ENCODE results near the gene ARAP3.
"Not testable (repeated sequence)": the region's sequence is repeated elsewhere in the genome, so short reads cannot be mapped to it uniquely, and the experiment has no call there.

Gene ARAP3

GRCh38 chr5:141681695-141682641, at the start of gene ARAP3:
Gene ARAP3 (minus strand): TSS chr5:141682230. CDS start chr5:141680486, 1,744 bp downstream.
- DNase-seq (ENCODE audit: low read depth in 3 of 3, low spot score in 1 of 3), result no peak

DNA sequence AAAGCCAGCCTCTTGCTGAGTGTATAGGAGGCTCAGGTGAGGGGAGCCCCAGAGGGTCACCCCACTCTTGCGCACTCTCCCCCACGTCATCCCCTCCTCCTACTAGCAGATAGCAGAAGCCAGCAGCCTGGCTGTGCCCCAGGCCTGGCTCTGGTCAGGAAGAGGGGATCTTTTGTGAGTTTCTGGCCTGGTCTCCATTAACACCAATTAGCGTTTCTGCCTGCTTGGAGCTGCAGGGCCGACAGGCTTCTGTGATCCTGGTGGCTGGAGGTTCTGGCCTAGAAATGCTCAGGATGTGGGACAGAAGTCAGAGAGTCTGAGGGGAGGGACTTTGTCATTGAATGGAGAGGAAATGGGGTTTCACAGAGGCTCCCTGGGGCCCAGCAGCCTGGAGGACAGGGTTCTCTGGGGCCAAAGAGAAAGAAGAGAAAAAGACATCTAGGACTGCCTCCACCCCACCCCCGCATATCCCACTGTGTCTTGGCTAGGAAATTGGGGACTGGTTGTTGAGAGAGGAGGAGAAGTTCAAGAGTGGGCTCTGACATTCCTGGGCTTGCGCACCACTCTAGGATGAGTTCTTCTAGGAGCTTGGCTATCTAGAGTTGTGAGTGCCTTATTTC, 47.5 kb upstream of the ARAP3 start:
- no peak for DNase-seq (ENCODE audit: low read depth in 3 of 3, low spot score in 1 of 3)

DNA sequence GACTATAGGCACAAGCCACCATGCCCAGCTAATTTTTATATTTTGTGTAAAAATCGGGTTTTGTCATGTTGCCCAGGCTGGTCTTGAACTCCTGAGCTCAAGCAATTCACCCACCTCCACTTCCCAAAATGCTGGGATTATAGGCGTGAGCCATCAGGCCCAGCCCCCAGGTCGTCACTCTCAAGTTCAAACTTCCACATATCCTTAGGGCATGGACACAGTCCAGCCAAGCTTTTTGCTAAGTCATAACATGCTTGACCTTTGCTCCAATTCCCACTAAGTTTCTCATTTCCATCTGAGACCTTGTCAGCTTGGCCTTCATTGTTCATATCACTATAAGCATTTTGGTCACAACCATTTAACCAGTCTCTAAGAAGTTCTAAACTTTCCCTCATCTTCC, 43.9 kb upstream of the ARAP3 start:
- DNase-seq (ENCODE audit: low read depth in 3 of 3, low spot score in 1 of 3), result no peak

DNA sequence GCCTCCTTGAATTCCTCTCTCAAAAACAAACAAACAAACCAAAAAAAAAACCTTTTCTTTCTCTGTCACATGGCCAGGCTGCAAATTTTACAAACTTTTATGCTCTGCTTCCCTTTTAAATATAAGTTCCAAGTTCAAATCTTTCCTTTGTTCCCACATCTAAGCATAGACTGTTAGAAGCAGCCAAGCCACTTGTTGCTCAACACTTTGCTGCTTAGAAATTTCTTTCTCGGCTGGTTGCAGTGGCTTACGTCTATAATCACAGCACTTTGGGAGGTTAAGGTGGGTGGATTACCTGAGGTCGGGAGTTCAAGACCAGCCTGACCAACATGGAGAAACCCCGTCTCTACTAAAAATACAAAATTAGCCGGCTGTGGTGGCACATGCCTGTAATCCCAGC, 43.1 kb upstream of the ARAP3 start:
- not testable (repeated sequence) for DNase-seq (ENCODE audit: low read depth in 3 of 3, low spot score in 1 of 3)

- no peak for DNase-seq (ENCODE audit: low read depth in 3 of 3, low spot score in 1 of 3)
Observed at GRCh38 chr5:141722266-141722665, 40.2 kb upstream of the ARAP3 start.

DNA sequence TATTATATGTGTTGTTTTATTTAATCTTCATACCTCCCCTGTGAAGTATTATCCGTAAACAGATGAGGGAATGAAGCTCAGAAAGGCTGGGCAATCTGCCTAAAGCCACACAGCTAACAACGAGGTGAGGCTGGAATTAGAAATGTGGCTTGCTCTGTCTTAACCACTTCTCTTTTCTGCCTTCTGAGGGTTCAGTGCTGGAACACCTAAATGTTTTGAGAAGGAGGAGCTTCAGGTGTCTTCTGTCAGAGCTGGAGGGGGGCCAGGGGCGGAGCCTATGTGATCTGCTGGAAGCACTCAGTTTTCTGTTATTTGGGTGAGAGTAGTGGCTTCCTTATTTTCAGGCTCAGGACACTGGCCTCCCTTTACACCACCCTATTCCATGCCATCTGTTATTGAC, 35.0 kb upstream of the ARAP3 start:
- no peak for DNase-seq (ENCODE audit: low read depth in 3 of 3, low spot score in 1 of 3)

DNA sequence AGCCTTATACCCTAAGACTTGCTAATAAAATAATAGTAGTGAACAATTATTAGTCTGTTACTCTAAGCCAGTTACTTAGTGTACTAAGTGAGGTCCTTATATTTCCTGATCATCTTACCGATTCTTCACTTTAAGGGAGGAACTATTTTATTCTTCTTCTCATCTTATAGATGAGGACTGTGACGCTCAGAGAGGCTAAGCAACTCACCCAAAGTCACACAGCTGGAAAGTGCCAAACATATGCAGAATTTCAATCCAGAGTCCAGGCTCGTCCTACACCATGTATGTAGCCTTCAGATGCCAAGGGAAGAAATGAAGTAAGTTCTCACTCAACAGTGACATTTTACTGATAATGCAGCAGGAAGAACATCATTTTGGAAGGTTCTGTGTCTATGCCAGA, 34.4 kb upstream of the ARAP3 start:
- DNase-seq (ENCODE audit: low read depth in 3 of 3, low spot score in 1 of 3), result no peak

DNA sequence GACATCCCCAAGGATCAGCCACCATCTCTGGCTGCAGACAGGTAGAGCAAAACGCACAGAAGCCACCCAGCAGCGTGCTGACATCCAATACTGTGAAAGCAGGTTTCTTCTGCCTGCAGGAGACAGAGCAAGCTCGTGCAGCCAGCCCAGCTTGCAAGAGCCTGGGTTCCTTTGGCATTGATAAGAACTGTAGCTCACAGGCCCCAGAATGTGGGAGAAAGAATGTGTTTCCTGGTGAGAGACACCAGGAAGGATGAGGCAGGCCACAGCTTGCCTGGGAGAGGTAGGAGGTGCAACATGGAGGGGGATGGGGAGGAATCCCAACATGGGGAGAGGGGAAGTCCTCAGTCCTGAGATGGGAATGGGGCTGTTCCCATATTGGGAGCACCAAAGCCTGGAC, 34.0 kb upstream of the ARAP3 start:
- no peak for DNase-seq (ENCODE audit: low read depth in 3 of 3, low spot score in 1 of 3)

- DNase-seq (ENCODE audit: low read depth in 3 of 3, low spot score in 1 of 3), result no peak
Observed at GRCh38 chr5:141715346-141715905, 33.4 kb upstream of the ARAP3 start.

- DNase-seq (ENCODE audit: low read depth in 3 of 3, low spot score in 1 of 3), result no peak
Observed at GRCh38 chr5:141714542-141715310, 32.7 kb upstream of the ARAP3 start.

DNA sequence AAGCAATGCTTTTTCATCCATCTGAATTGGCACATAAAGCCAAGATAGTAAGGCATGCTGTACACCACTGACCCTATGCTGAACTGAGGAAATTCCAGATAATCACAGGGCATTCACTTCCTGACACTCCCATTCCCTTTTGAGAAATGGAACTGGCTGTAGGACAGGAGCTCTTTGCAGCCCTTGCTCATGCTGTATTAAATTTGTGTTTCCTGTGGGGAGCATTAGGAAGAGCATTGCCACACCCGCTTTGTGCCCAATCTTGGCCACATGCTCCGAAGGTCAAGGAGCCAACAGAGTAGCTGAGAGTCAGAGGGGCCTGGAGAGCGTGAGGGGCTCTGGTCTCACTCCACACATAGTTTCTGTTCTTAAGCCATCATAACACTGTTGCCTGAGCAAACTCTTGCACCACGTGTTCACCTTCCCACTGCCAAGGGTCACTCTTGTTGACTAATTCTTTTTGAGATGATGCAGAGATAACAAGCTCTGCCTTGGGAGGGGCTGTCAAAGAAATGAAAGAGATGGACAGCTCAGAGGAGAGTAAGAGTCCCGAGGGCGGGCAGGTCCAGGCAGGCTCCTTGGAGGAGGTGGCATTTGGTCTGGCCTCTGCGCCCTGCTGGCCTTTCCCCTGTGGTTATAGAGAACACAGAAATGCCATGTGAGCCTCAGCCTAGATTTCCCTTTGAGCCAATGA, 31.7 kb upstream of the ARAP3 start:
- DNase-seq (ENCODE audit: low read depth in 3 of 3, low spot score in 1 of 3), result no peak

DNA sequence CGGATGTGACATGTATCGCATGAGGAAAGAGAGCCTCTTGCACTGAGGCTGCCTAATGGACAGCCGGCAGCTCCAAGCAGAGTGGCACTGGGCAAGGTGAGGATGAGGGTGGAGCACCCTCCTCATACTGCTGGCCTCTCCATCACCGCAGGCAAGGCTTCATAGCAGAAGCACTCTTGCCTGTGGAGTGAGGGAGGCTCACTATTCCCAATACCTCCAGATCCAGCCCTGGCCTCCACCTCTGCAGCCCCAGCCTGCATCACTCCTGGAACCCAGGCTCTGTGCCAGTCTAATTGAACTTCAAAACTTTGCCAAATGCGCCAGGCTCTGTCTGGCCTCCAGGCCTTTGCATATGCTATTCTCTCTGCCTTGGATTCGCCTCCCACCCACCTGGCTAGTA, 29.7 kb upstream of the ARAP3 start:
- no peak for DNase-seq (ENCODE audit: low read depth in 3 of 3, low spot score in 1 of 3)

DNA sequence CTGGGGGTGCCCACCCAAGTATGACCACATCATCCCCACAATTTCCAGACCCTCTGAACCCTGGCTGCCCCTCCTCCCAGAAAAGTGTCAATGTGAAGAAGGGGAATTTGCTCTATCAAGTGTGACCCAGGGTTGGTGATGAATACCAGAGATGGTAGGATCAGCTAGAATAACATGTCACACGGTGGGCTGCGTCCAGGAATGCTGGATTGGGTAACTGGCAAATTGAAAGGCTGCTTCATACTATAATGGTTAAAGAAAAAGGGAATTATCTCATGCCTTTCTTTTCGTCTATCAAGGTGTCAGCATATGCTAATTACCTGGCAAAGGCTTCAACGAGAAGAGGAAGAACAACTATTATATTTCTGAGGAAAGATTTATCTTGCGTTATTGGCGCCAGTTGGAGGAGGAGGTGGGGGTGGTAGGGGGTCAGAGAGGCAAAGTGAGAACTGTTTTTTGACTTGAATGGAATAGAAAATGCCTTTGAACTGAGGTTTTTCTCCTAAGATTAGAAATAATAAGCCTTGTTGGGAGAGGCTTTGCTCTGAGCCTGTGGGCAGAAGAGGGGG, 27.8 kb upstream of the ARAP3 start:
- DNase-seq (ENCODE audit: low read depth in 3 of 3, low spot score in 1 of 3), result no peak

DNA sequence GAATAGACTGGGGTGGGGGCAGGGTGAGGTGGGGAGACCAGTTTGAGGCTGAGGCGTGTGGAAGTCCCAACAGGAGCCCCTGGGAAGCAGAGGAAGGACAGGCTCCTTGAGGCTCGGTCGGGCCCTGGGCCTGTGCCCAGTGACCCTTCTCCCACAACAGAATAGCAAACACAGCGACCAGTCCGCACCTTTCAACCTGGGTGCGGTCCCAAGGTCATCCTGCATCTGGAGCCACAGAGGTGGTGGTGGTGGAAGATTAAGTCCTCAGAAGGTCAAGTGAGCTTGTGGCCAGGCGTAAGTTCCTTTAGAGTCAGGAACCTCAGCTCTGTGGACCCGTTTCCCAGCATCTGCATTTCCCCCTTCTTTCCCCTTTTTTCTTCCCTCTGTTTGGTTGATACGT, 26.0 kb upstream of the ARAP3 start:
- no peak for DNase-seq (ENCODE audit: low read depth in 3 of 3, low spot score in 1 of 3)

- no peak for DNase-seq (ENCODE audit: low read depth in 3 of 3, low spot score in 1 of 3)
Observed at GRCh38 chr5:141707510-141707909, 25.5 kb upstream of the ARAP3 start.

GRCh38 chr5:141706121-141706520, 24.1 kb upstream of the ARAP3 start:
- DNase-seq (ENCODE audit: low read depth in 3 of 3, low spot score in 1 of 3), result no peak

GRCh38 chr5:141705469-141705868, 23.4 kb upstream of the ARAP3 start:
- DNase-seq (ENCODE audit: low read depth in 3 of 3, low spot score in 1 of 3), result no peak

- no peak for DNase-seq (ENCODE audit: low read depth in 3 of 3, low spot score in 1 of 3)
Observed at GRCh38 chr5:141704782-141705297, 22.8 kb upstream of the ARAP3 start.

DNA sequence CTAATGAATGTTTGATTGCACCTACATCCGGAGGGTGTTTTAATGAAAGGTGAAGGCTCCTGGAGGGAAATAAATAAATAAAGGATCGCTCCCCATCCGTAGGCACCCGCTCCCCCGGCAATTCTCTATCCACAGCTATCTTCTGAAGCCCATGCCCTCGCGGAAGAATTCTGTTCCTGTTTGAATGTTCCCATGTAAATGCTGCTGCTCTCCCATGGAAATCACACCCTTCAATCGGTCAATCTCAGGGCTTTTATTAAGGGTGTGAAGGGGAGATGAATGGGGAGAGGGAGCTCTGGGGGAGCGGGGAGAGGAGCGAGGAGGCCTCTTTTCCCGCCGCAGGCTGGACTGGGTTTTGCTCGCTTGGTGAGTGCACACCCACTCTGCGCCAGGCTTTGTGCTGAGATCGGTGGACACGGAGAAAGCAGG, 21.1 kb upstream of the ARAP3 start:
- no peak for DNase-seq (ENCODE audit: low read depth in 3 of 3, low spot score in 1 of 3)

All from stimulated activated CD4-positive, alpha-beta T cell treated with anti-CD3 and anti-CD28 coated beads, TNF-alpha, amount 100 ng/mL, for 1 hour (primary cell).